K562 (cell line): ENCODE results near the gene EXOC4. TPM values are rescaled to one million over a fixed set of nuclear protein-coding genes. Genes with fewer than 3 reads are reported as not detected.

ENCODE experiments used
- ATAC-seq: fragments of 200-7000 bp; cut with Tn5 transposase; 3 replicates; pipeline ENCODE4 v1.9.1; 2020; ENCODE audit warnings: moderate library complexity
- BruUV-seq: library from RNA; stranded (reverse); fragments of 400-500 nt; replicated peaks from 2 replicates; lab custom pipeline; 2021; lab: Mats Ljungman, UMichigan
- CTCF ChIA-PET: fragments of 300-600 bp; formaldehyde crosslinking; extraction: SDS; loops from one replicate; lab custom pipeline; 2021; ENCODE audit warnings: low intra/inter-chr PET ratio; lab: Yijun Ruan, JAX
- POLR2A ChIA-PET: fragments of 300-600, 350-650 bp; sonication (Branson Sonifier 250); formaldehyde crosslinking; extraction: SDS; loops from one replicate; lab custom pipeline; 2021; ENCODE audit warnings: antibody characterized with exemption, inconsistent platforms; lab: Yijun Ruan, JAX
- DNase-seq, 4 experiments: peaks; one replicate each; pipeline versions ENCODE4 v3.0.0 to v3.0.0-alpha.2; 2011 to 2018; ENCODE audit warnings: low spot score in 3 of 4, mixed read lengths in 3 of 4; ENCODE audit errors: extremely low read depth in 1 of 4
- FAIRE-seq: peaks from 2 replicates; lab custom pipeline; 2011; peaks lifted over from hg19 to GRCh38; lab: Jason Lieb, UNC
- H2AFZ ChIP-seq: 2 replicates; pipeline ENCODE4 v1.6.0; 2011; ENCODE audit warnings: low read depth, low read length, control low read depth, inconsistent platforms
- H3K27ac ChIP-seq: fragments of 200-600 bp; 3 replicates; pipeline ENCODE4 v1.8.0; 2011; ENCODE audit warnings: low read depth, mild to moderate bottlenecking, control low read depth, inconsistent platforms, low read length, moderate library complexity, mixed read lengths; ENCODE audit errors: extremely low read depth
- H3K27me3 ChIP-seq, 2 experiments: fragments of 300-600 bp in 1 of 2; 2 replicates in 1 of 2; 3 replicates in 1 of 2; pipeline versions ENCODE4 v1.6.0 to v1.8.0; 2011; ENCODE audit warnings: inconsistent platforms in 2 of 2, low read length in 2 of 2, mild to moderate bottlenecking in 1 of 2, mixed read lengths in 1 of 2, moderate library complexity in 1 of 2; ENCODE audit not compliant: control insufficient read depth in 2 of 2, insufficient read depth in 2 of 2
- H3K36me3 ChIP-seq: fragments of 300-600 bp; 3 replicates; pipeline ENCODE4 v1.8.0; 2011; ENCODE audit warnings: mild to moderate bottlenecking, low read length, inconsistent platforms; ENCODE audit not compliant: control insufficient read depth, insufficient read depth
- H3K4me1 ChIP-seq, 2 experiments: fragments of 200-600 bp in 1 of 2; replicated peaks in 1 of 2; 2 replicates in 1 of 2; 3 replicates in 1 of 2; pipeline versions ENCODE4 v1.5.1 to v1.8.0; 2011; ENCODE audit warnings: inconsistent platforms in 2 of 2, low read length in 2 of 2, mild to moderate bottlenecking in 1 of 2, mixed read lengths in 1 of 2, moderate library complexity in 1 of 2; ENCODE audit not compliant: control insufficient read depth in 2 of 2, insufficient read depth in 2 of 2
- H3K4me2 ChIP-seq: 2 replicates; pipeline ENCODE4 v1.6.1; 2011; ENCODE audit warnings: low read length, control low read depth, inconsistent platforms, mixed read lengths; ENCODE audit not compliant: insufficient read depth
- H3K4me3 ChIP-seq: fragments of 200-600 bp; sonication (generic), shearing (Covaris generic); 2 replicates; pipeline ENCODE4 v1.5.1; 2016; ENCODE audit warnings: control low read depth, inconsistent platforms
- H3K79me2 ChIP-seq: fragments of 200-600 bp; 3 replicates; pipeline ENCODE4 v1.8.0; 2011; ENCODE audit warnings: low read length, inconsistent platforms; ENCODE audit not compliant: control insufficient read depth, insufficient read depth
- H3K9ac ChIP-seq, 2 experiments: 2 replicates each; pipeline versions ENCODE4 v1.6.0 to v1.6.1; 2011; ENCODE audit warnings: low read depth in 2 of 2, low read length in 2 of 2, control low read depth in 1 of 2, inconsistent platforms in 1 of 2, mild to moderate bottlenecking in 1 of 2, mixed read lengths in 1 of 2; ENCODE audit not compliant: insufficient read depth in 1 of 2
- H3K9me1 ChIP-seq: one replicate; pipeline ENCODE4 v1.6.0; 2011; ENCODE audit warnings: inconsistent platforms, mild to moderate bottlenecking, low read length, moderate library complexity; ENCODE audit not compliant: control insufficient read depth, insufficient read depth
- H3K9me3 ChIP-seq: replicated peaks from 2 replicates; pipeline ENCODE4 v1.5.1; 2011; ENCODE audit warnings: low read depth, low read length, inconsistent platforms; ENCODE audit not compliant: control insufficient read depth, insufficient read depth
- H4K20me1 ChIP-seq: replicated peaks from 2 replicates; pipeline ENCODE4 v1.6.1; 2011; ENCODE audit warnings: low read length, inconsistent platforms, mixed read lengths; ENCODE audit not compliant: control insufficient read depth, insufficient read depth
- ATF3 ChIP-seq, 2 experiments: fragments of 450-650 bp in 1 of 2; sonication (generic) in 1 of 2; formaldehyde crosslinking in 1 of 2; IDR thresholded peaks in 1 of 2; conservative IDR thresholded peaks in 1 of 2; 2 replicates each; pipeline versions ENCODE4 v1.6.1 to v1.8.1; 2016 to 2023; ENCODE audit warnings: mild to moderate bottlenecking in 2 of 2, moderate library complexity in 2 of 2, inconsistent platforms in 1 of 2, missing genetic modification reagents in 1 of 2
- CC2D1A ChIP-seq: fragments of 450-650 bp; IDR thresholded peaks from 2 replicates; pipeline ENCODE4 v1.6.1; 2017; ENCODE audit warnings: mild to moderate bottlenecking
- NCOA6 ChIP-seq: fragments of 450-650 bp; IDR thresholded peaks from 2 replicates; pipeline ENCODE4 v1.6.1; 2017; ENCODE audit warnings: mild to moderate bottlenecking
- RUNX1 ChIP-seq: sonication (generic); IDR thresholded peaks from 2 replicates; pipeline ENCODE4 v1.6.1; 2016; ENCODE audit warnings: antibody characterized with exemption, low read depth
- TFAM ChIP-seq: fragments of 250-450 bp; sonication (Bioruptor Pico); conservative IDR thresholded peaks from 2 replicates; pipeline ENCODE4 v1.5.0; 2021; ENCODE audit warnings: mild to moderate bottlenecking, moderate library complexity
- WGBS: fragments of 100-300 bp; shearing (Covaris generic); methylation state at CpG from one replicate; pipeline ENCODE4 v1.1.6; 2016; ENCODE audit warnings: low coverage, mixed read lengths; ENCODE audit not compliant: insufficient coverage; ENCODE audit errors: missing lambda C conversion rate; 5-methylcytosine and 5-hydroxymethylcytosine counted together
- in situ Hi-C: fragments of 300-500 bp; cut with MboI; formaldehyde crosslinking; loops from 4 replicates; pipeline ENCODE4 v1.15.0; 2018; ENCODE audit warnings: inconsistent platforms, mixed read lengths
- intact Hi-C: fragments of 100-400 bp; cut with micrococcal nuclease; formaldehyde crosslinking; loops from 2 replicates; pipeline ENCODE4 v1.14.2; 2022
- polyA plus RNA-seq, 8 experiments: library from polyadenylated mRNA; depleted of rRNA in 4 of 8; stranded (reverse) in 5 of 8; unstranded in 3 of 8; fragments of >200 nt; fragmentation: Nextera tagmentation in 2 of 8; fragmentation: Illumina TruSeq in 1 of 8; extraction: Ambion mirVana in 2 of 8; extraction: Trizol in 1 of 8; gene quantifications; 2 replicates each; pipeline versions ENCODE4 v1.2.1 to v1.2.3, GENCODE V29; 2011 to 2014; ENCODE audit warnings: inconsistent platforms in 1 of 8, missing spikeins in 1 of 8
- total RNA-seq, 7 experiments: library from RNA; depleted of rRNA in 6 of 7; stranded (reverse); fragments of >200 nt in 6 of 7; fragmentation: Illumina TruSeq in 2 of 7; extraction: Trizol in 2 of 7; gene quantifications; 2 replicates each; pipeline versions ENCODE4 v1.2.1 to v1.2.3, GENCODE V29; 2011 to 2021; ENCODE audit warnings: low replicate concordance in 1 of 7

Gene EXOC4
- total and polyA plus RNA-seq, 9 of the 15 experiments (the other 6 are each of a cell fraction or from before 2014, with no cell fraction given): 18.5 to 73.1 (median 46.6) TPM

- no peak overlapping the region for H3K4me2 ChIP-seq
- H2AFZ ChIP-seq: no peak overlapping the region
- FAIRE-seq (no peak), DNase-seq (no peak), ATAC-seq (no peak)
- no peak for TF ChIP-seq TFAM (CRISPR knock-in tag)
- TF ChIP-seq CC2D1A: no peak
- TF ChIP-seq RUNX1: no peak
- no peak for TF ChIP-seq NCOA6
- peak; percentile 68 for TF ChIP-seq ATF3 (IDR thresholded peaks at IDR 0.05)
- TF ChIP-seq ATF3 (CRISPR knock-in tag; conservative IDR thresholded peaks at IDR 0.05): no peak
- no peak overlapping the region for H3K4me3 ChIP-seq
- ChIA-PET POLR2A (interaction anchor here (0.7 to 1.0 kb wide), 3 partner anchors 8 to 1750 kb away, joined by 3 to 4 read pairs (median 3); no protein-coding TSS in a partner anchor), CTCF (no interaction called here)
- H3K9ac ChIP-seq: no peak overlapping the region
- intact Hi-C loops: loop anchor here (5.0 to 10.0 kb wide), 3 partner anchors 123 to 306 kb away; no protein-coding TSS in a partner anchor
- 11% methylated on average over 2 of the region's 2 CpGs for WGBS
- H3K36me3 ChIP-seq: no peaks in the 10 kb centered on the region
- no peaks in the 10 kb centered on the region for H4K20me1 ChIP-seq
- no peaks in the 10 kb centered on the region for H3K4me1 ChIP-seq
- H3K9me3 ChIP-seq: no peaks in the 10 kb centered on the region
- no TSS peak for BruUV-seq
- no peak overlapping the region for H3K27ac ChIP-seq
- H3K79me2 ChIP-seq: no peaks in the 10 kb centered on the region
- H3K27me3 ChIP-seq: no peaks in the 10 kb centered on the region
- in situ Hi-C loops: no loop called here
- no peaks in the 10 kb centered on the region for H3K9me1 ChIP-seq
These were observed 766.4 kb downstream of the EXOC4 start for GRCh38 chr7:134019251-134019650.
